ENCODE results near the gene SENP3. TPM values are rescaled to one million over a fixed set of nuclear protein-coding genes. Genes with fewer than 3 reads are reported as not detected.

SENP3 gene
- total RNA-seq, 2 experiments from 2014 or later, result 50.8 to 53.2 TPM

DNA sequence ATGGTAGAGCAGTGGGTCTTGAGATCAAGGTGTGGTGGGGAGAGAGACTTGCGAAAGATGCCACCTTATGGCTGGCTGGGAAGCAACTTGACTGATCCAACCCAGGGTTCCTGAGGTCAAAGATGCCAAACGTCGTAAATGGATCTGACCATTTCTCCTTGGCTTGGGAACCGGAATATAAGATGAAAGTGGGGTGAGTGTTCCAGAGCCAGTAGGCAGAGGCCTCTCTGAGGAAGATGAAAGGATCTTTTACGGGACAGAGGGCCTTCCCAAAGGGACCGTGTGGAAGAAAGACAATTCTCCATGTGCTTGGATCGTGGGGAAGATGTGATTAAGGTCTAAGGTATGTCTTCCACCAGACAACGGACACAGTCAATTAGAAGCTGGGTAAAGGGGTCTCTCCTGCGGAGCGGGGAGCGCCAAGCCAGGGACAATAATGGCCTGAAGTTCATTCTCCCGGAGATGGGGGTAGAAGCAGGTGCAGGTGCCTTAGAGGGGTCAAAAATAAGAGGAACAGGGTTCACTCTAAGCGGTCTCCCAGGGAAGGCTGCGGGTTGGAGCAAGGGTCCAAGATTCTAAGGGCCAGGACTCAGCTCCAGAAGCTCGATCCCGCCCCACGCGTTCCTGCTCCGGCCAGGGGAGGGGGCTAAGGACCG, 52.2 kb downstream of the SENP3 start:
- Mint-ChIP-seq H3K27me3 (no peaks in the 10 kb centered on the region), H3K9me3 (no peaks in the 10 kb centered on the region), H3K4me3 (peak overlapping the region; percentile 87), H3K4me1 (ENCODE audit: low read depth) (peaks cover 35% of the 10 kb centered on the region), H3K27ac (peak overlapping the region; percentile 34), H3K36me3 (peaks cover 5% of the 10 kb centered on the region)
- ChIA-PET CTCF (interaction anchor here (1.6 to 5.5 kb wide), 5 partner anchors 14 to 74 kb away, joined by 4 to 38 read pairs (median 16); partner anchors contain the start of genes MPDU1, SAT2, SOX15 and TP53), POLR2A (interaction anchor here (2.0 to 3.8 kb wide), 2 partner anchors 30 to 73 kb away, joined by 13 to 31 read pairs; partner anchors contain the start of genes MPDU1 and TP53)
- DNase-seq, result no peak
- intact Hi-C loops (cut with micrococcal nuclease), result loop anchor here (1.0 to 2.0 kb wide), 3 partner anchors 30 to 229 kb away; no protein-coding TSS in a partner anchor

DNA sequence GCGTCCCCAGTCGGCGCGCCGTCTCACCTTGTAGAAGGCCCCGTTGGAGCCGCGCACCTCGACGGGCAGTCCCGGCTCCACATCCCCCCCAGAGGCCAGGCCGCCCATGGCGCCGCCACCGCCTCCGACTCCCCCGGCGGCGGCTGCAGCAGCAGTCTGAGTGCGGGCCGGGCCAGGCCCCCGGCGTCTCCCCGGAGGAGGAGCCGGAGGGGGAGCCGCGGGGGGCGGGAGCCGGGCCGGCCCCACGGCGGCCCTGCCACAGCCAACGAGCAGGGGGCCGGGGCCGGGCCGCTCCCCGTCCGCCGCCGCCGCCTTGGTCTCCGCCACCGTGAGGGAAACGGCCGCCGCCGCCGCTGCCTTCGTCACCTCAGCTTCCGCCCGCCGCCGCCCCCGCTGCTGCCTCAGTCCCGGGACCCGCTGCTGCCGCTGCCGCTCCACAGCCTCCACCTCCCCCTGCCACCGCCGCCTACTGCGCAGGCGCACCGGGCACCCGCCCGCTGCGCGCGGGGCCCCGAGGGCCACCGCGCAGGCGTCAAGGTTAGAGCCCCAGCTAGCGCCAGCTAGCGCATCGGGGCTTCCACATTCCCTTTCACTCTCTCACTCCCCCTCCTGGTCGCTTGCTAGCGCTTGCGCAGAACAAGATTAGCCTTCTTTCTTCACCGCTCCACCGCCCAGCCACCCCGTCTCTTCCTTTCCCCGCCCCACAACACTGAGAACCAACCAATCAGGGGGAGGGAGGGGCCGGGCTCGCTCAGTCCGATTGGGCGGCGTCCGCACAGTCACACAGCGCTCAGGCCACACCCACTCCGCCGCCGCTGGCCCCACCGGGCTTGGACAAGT, 52.9 kb downstream of the SENP3 start, which contains the start of gene FXR2:
Gene FXR2 (minus strand): TSS at position 473 of the 840 bp plus-strand sequence. CDS start 365 bp downstream, at position 108.
- Mint-ChIP-seq H3K4me3 (peak within 1 kb of the TSS; percentile 87), H3K9me3 (no peaks in the 10 kb centered on the region), H3K4me1 (ENCODE audit: low read depth) (peaks cover 31% of the 10 kb centered on the region), H3K27me3 (no peaks in the 10 kb centered on the region), H3K36me3 (peaks cover 5% of the 10 kb centered on the region), H3K27ac (peak within 1 kb of the TSS; percentile 87)
- intact Hi-C loops (cut with micrococcal nuclease), result loop anchor here (1.0 to 2.0 kb wide), 8 partner anchors 13 to 505 kb away; partner anchors contain the start of genes POLR2A and SAT2
- ChIA-PET POLR2A (interaction anchor here (0.6 to 3.8 kb wide), 7 partner anchors 12 to 74 kb away, joined by 3 to 31 read pairs (median 6); partner anchors contain the start of genes CD68, MPDU1, SAT2 and TP53), CTCF (interaction anchor here (0.6 to 5.5 kb wide), 19 partner anchors 8 to 259 kb away, joined by 3 to 38 read pairs (median 4); partner anchors contain the start of genes MPDU1, SAT2, SENP3 and SOX15)
- DNase-seq, result peak; percentile 100

DNA sequence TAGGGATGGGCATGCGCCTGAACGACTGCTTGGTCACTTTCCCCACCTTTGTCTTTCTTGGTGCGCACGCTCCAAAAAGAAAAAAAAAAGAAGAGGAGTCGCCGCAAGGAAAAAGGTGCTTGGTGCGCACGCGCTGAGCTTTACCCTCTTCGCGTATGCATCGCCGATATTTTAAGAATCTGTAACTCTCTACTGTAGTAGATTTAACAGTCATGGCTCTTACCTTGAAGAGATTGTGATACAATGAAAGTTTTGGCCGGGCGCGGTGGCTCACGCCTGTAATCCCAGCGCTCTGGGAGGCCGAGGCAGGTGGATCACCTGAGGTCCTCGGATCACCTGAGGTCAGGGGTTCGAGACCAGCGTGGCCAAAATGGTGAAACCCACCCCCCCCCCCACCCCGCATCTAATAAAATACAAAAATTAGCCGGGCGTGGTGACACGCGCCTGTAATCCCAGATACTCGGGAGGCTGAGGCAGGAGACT, 53.6 kb downstream of the SENP3 start:
- no peaks in the 10 kb centered on the region for H3K9me3 Mint-ChIP-seq

DNA sequence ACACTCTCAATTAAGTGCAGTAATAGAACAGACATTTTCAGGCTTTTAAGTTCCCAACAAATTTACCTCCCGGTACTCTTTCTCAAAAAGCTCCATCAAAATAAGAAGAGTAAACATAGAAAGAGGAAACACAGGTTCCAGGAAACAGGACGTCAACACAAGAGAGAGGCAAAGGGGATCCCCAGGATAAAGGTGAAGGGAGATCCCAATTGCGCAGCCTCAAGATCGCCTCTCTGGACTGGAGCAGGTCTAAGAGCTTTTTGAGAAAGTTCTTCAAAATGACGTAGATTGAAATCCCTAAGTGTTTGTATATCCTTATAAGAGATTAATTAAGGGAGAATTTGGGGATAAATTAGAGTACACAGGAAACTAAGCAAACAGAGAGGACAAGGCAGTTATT, 56.9 kb downstream of the SENP3 start:
- no peak for DNase-seq
- H3K9me3 Mint-ChIP-seq, result no peaks in the 10 kb centered on the region
- H3K27me3 Mint-ChIP-seq, result no peaks in the 10 kb centered on the region
- H3K36me3 Mint-ChIP-seq, result no peaks in the 10 kb centered on the region
- intact Hi-C loops (cut with micrococcal nuclease), result no loop called here
- CTCF ChIA-PET, result interaction anchor here (1.0 kb wide), 1 partner anchor 9 kb away, joined by 5 read pairs; the partner anchor contains the start of gene SAT2
- POLR2A ChIA-PET, result no interaction called here
- no peak overlapping the region for H3K27ac Mint-ChIP-seq
- H3K4me1 Mint-ChIP-seq (ENCODE audit: low read depth), result peaks cover 2% of the 10 kb centered on the region
- H3K4me3 Mint-ChIP-seq, result no peak overlapping the region

More for the DNA sequence above, 53.6 kb downstream of the SENP3 start:
- ChIA-PET CTCF (interaction anchor here (0.6 to 5.5 kb wide), 15 partner anchors 9 to 260 kb away, joined by 3 to 38 read pairs (median 4); partner anchors contain the start of genes MPDU1, SAT2, SENP3 and SOX15), POLR2A (interaction anchor here (0.6 to 3.8 kb wide), 8 partner anchors 12 to 174 kb away, joined by 3 to 31 read pairs (median 5); partner anchors contain the start of genes CD68, MPDU1, SAT2 and TP53)
- no peak for DNase-seq
- H3K27ac Mint-ChIP-seq, result peak overlapping the region; percentile 87
- no peaks in the 10 kb centered on the region for H3K27me3 Mint-ChIP-seq
- intact Hi-C loops (cut with micrococcal nuclease), result loop anchor here (1.0 to 2.0 kb wide), 6 partner anchors 12 to 504 kb away; partner anchors contain the start of genes POLR2A and SAT2
- H3K4me1 Mint-ChIP-seq (ENCODE audit: low read depth), result peaks cover 31% of the 10 kb centered on the region
- peaks cover 5% of the 10 kb centered on the region for H3K36me3 Mint-ChIP-seq
- peak overlapping the region; percentile 78 for H3K4me3 Mint-ChIP-seq

DNA sequence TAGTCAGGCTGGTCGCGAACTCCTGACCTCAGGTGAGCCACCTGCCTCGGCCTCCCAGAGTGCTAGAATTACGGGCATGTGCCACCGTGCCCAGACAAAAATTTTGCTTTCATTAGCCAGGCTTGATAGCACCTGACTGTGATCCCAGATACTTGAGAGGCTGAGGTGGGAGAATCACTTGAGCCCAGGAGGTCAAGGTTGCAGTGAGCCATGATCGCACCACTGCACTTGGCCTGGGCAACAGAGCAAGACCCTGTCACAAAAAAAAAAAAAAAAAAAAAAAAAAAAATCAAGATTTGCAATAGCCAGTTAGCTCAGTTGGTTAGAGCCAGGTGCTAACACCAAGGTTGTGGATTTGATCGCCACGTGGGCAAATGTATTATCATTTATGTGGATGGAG, 59.1 kb downstream of the SENP3 start:
- H3K4me1 Mint-ChIP-seq (ENCODE audit: low read depth), result no peaks in the 10 kb centered on the region
- intact Hi-C loops (cut with micrococcal nuclease), result no loop called here
- H3K27ac Mint-ChIP-seq, result no peak overlapping the region
- CTCF ChIA-PET, result interaction anchor here (0.6 to 1.5 kb wide), 4 partner anchors 11 to 440 kb away, joined by 3 read pairs; no protein-coding TSS in a partner anchor
- no peaks in the 10 kb centered on the region for H3K36me3 Mint-ChIP-seq
- no peaks in the 10 kb centered on the region for H3K9me3 Mint-ChIP-seq
- H3K27me3 Mint-ChIP-seq, result no peaks in the 10 kb centered on the region
- POLR2A ChIA-PET, result interaction anchor here (1.6 kb wide), 1 partner anchor 18 kb away, joined by 3 read pairs; no protein-coding TSS in a partner anchor
- no peak overlapping the region for H3K4me3 Mint-ChIP-seq
- DNase-seq, result no peak

Other genes starting within 250 kb of the SENP3 start
- gene GPS2, start 246.6 kb upstream of the SENP3 start, total RNA-seq, result 10 to 100 TPM; 34.9 to 38.7 TPM
- gene NEURL4, start 232.6 kb upstream of the SENP3 start, total RNA-seq, result 10 to 100 TPM; 26.9 to 29.3 TPM
- 100 to 1,000 TPM; 391 to 405 TPM for gene ACAP1, start 225.4 kb upstream of the SENP3 start, total RNA-seq
- 1 to 10 TPM; 2.6 to 2.8 TPM for gene KCTD11, start 209.8 kb upstream of the SENP3 start, total RNA-seq
- gene TMEM95, start 206.8 kb upstream of the SENP3 start, total RNA-seq, result not detected
- gene TNK1, start 180.8 kb upstream of the SENP3 start, total RNA-seq, result 1 to 10 TPM; 3.7 to 4.4 TPM
- gene PLSCR3, start 167.4 kb upstream of the SENP3 start, total RNA-seq, result 10 to 100 TPM; 78.2 to 87.0 TPM
- 10 to 100 TPM; 87.0 to 88.5 TPM for gene TMEM256, start 157.8 kb upstream of the SENP3 start, total RNA-seq
- gene NLGN2, start 154.1 kb upstream of the SENP3 start, total RNA-seq, result 1 to 10 TPM; 9.0 to 9.9 TPM
- not detected for gene SPEM1, start 141.6 kb upstream of the SENP3 start, total RNA-seq
- gene SPEM2, start 136.3 kb upstream of the SENP3 start, total RNA-seq, result not detected
- gene SPEM3, start 133.1 kb upstream of the SENP3 start, total RNA-seq, result not detected
- gene TMEM102, start 126.5 kb upstream of the SENP3 start, total RNA-seq, result 10 to 100 TPM; 11.4 to 11.6 TPM
- gene FGF11, start 122.4 kb upstream of the SENP3 start, total RNA-seq, result 1 to 10 TPM; 1.0 to 2.1 TPM
- gene CHRNB1, start 116.9 kb upstream of the SENP3 start, total RNA-seq, result 1 to 10 TPM; 7.7 to 8.5 TPM
- gene ZBTB4, start 82.3 kb upstream of the SENP3 start, total RNA-seq, result 10 to 100 TPM; 16.5 to 16.7 TPM
- not detected for gene SLC35G6, start 80.5 kb upstream of the SENP3 start, total RNA-seq
- 100 to 1,000 TPM; 180 to 187 TPM for gene POLR2A, start 77.6 kb upstream of the SENP3 start, total RNA-seq
- gene TNFSF12, start 12.9 kb upstream of the SENP3 start, total RNA-seq, result 10 to 100 TPM; 19.7 to 22.4 TPM
- under 1 TPM; 0.71 to 0.94 TPM for gene TNFSF13, start 3.2 kb upstream of the SENP3 start, total RNA-seq
- 10 to 100 TPM; 31.5 to 34.1 TPM for gene CD68, start 17.7 kb downstream of the SENP3 start, total RNA-seq
- 10 to 100 TPM; 52.6 to 52.9 TPM for gene MPDU1, start 21.9 kb downstream of the SENP3 start, total RNA-seq
- gene SOX15, start 28.2 kb downstream of the SENP3 start, total RNA-seq, result under 1 TPM in 1 of 2 experiments, not detected in 1; 0.29 TPM
- 10 to 100 TPM; 37.5 to 40.1 TPM for gene FXR2, start 53.0 kb downstream of the SENP3 start, total RNA-seq
- gene SAT2, start 65.9 kb downstream of the SENP3 start, total RNA-seq, result 10 to 100 TPM; 27.4 to 28.2 TPM
- not detected for gene SHBG, start 68.2 kb downstream of the SENP3 start, total RNA-seq
- gene ATP1B2, start 89.0 kb downstream of the SENP3 start, total RNA-seq, result under 1 TPM; 0.12 to 0.26 TPM
- 100 to 1,000 TPM; 123 to 129 TPM for gene TP53, start 125.6 kb downstream of the SENP3 start, total RNA-seq
- gene WRAP53, start 126.6 kb downstream of the SENP3 start, total RNA-seq, result 10 to 100 TPM; 20.2 to 23.3 TPM
- gene EFNB3, start 143.3 kb downstream of the SENP3 start, total RNA-seq, result not detected
- not detected for gene DNAH2, start 155.8 kb downstream of the SENP3 start, total RNA-seq